WTC11 (cell line): ENCODE measurements around the gene ARFIP1. TPM values are rescaled to one million over a fixed set of nuclear protein-coding genes. Genes with fewer than 3 reads are reported as not detected.

Source experiments
- ATAC-seq: fragments of 200-7000 bp; cut with Tn5 transposase; 2 replicates; pipeline ENCODE4 v1.10.0; 2021; ENCODE audit warnings: mild to moderate bottlenecking, moderate library complexity
- CTCF ChIA-PET: fragments of 300-600 bp; sonication (Branson Sonifier 250); formaldehyde crosslinking; loops from one replicate; lab custom pipeline; 2021; ENCODE audit warnings: antibody characterized with exemption; lab: Charles Lee
- POLR2A ChIA-PET: fragments of 350-600 bp; sonication (Branson Sonifier 250); formaldehyde crosslinking; loops from one replicate; lab custom pipeline; 2021; ENCODE audit warnings: antibody characterized with exemption; lab: Charles Lee
- DNase-seq: peaks from one replicate; pipeline ENCODE4 v3.0.0; 2021; ENCODE audit warnings: low spot score
- H3K27ac Mint-ChIP-seq: 2 replicates; pipeline ENCODE4 v1.8.0; 2021; ENCODE audit warnings: mixed read lengths
- H3K27me3 Mint-ChIP-seq: 2 replicates; pipeline ENCODE4 v1.8.0; 2021; ENCODE audit warnings: low read depth, mild to moderate bottlenecking, moderate library complexity, mixed read lengths
- H3K36me3 Mint-ChIP-seq: 2 replicates; pipeline ENCODE4 v1.8.0; 2021; ENCODE audit warnings: mixed read lengths
- H3K4me1 Mint-ChIP-seq: 2 replicates; pipeline ENCODE4 v1.8.0; 2022; ENCODE audit warnings: mixed read lengths
- H3K4me3 Mint-ChIP-seq: 2 replicates; pipeline ENCODE4 v1.8.0; 2021; ENCODE audit warnings: mild to moderate bottlenecking, moderate library complexity, mixed read lengths
- H3K9me3 Mint-ChIP-seq: 2 replicates; pipeline ENCODE4 v1.8.0; 2021; ENCODE audit warnings: mixed read lengths
- AFF4 ChIP-seq: sonication (generic); formaldehyde crosslinking; IDR thresholded peaks from 2 replicates; pipeline ENCODE4 v1.8.1; 2023; ENCODE audit warnings: mild to moderate bottlenecking, missing genetic modification reagents, borderline replicate concordance
- E2F5 ChIP-seq: sonication (generic); formaldehyde crosslinking; IDR thresholded peaks from 2 replicates; pipeline ENCODE4 v1.8.1; 2022; ENCODE audit warnings: mild to moderate bottlenecking, moderate library complexity, missing genetic modification reagents
- ETV6 ChIP-seq: sonication (generic); formaldehyde crosslinking; IDR thresholded peaks from 2 replicates; pipeline ENCODE4 v1.8.1; 2022; ENCODE audit warnings: mild to moderate bottlenecking, missing genetic modification reagents
- FOXJ3 ChIP-seq: sonication (generic); formaldehyde crosslinking; IDR thresholded peaks from 2 replicates; pipeline ENCODE4 v1.9.0; 2021; ENCODE audit warnings: missing genetic modification reagents, mild to moderate bottlenecking, borderline replicate concordance
- FOXK1 ChIP-seq: sonication (generic); formaldehyde crosslinking; IDR thresholded peaks from 2 replicates; pipeline ENCODE4 v1.8.0; 2022; ENCODE audit warnings: mild to moderate bottlenecking, moderate library complexity, missing genetic modification reagents
- JUN ChIP-seq: sonication (generic); formaldehyde crosslinking; IDR thresholded peaks from 2 replicates; pipeline ENCODE4 v1.8.0; 2023; ENCODE audit warnings: mild to moderate bottlenecking, missing genetic modification reagents
- MAX ChIP-seq: sonication (generic); formaldehyde crosslinking; IDR thresholded peaks from 2 replicates; pipeline ENCODE4 v1.8.0; 2022; ENCODE audit warnings: mild to moderate bottlenecking, missing genetic modification reagents
- MYBL2 ChIP-seq: sonication (generic); formaldehyde crosslinking; IDR thresholded peaks from 2 replicates; pipeline ENCODE4 v1.8.1; 2023; ENCODE audit warnings: mild to moderate bottlenecking, moderate library complexity, missing genetic modification reagents
- NFATC4 ChIP-seq: fragments of 250-450 bp; sonication (Bioruptor Pico); IDR thresholded peaks from 2 replicates; pipeline ENCODE4 v1.9.0; 2021; ENCODE audit warnings: mild to moderate bottlenecking
- NFYB ChIP-seq: sonication (generic); formaldehyde crosslinking; conservative IDR thresholded peaks from 2 replicates; pipeline ENCODE4 v1.8.0; 2022; ENCODE audit warnings: low read depth, missing genetic modification reagents
- NR1H2 ChIP-seq: sonication (generic); formaldehyde crosslinking; IDR thresholded peaks from 2 replicates; pipeline ENCODE4 v1.9.0; 2021; ENCODE audit warnings: mild to moderate bottlenecking, moderate library complexity, missing genetic modification reagents
- PRDM15 ChIP-seq: sonication (generic); formaldehyde crosslinking; IDR thresholded peaks from 2 replicates; pipeline ENCODE4 v1.8.0; 2022; ENCODE audit warnings: missing genetic modification reagents
- SP1 ChIP-seq: sonication (generic); formaldehyde crosslinking; conservative IDR thresholded peaks from 2 replicates; pipeline ENCODE4 v1.8.1; 2022; ENCODE audit warnings: missing genetic modification reagents
- TEAD1 ChIP-seq: sonication (generic); formaldehyde crosslinking; IDR thresholded peaks from 2 replicates; pipeline ENCODE4 v1.8.0; 2022; ENCODE audit warnings: mild to moderate bottlenecking, missing genetic modification reagents
- TP53 ChIP-seq: sonication (generic); formaldehyde crosslinking; IDR thresholded peaks from 2 replicates; pipeline ENCODE4 v1.8.1; 2023; ENCODE audit warnings: mild to moderate bottlenecking, missing genetic modification reagents
- ZBTB21 ChIP-seq: sonication (generic); formaldehyde crosslinking; IDR thresholded peaks from 2 replicates; pipeline ENCODE4 v1.8.1; 2023; ENCODE audit warnings: mild to moderate bottlenecking, missing genetic modification reagents, borderline replicate concordance
- ZNF138 ChIP-seq: sonication (generic); formaldehyde crosslinking; conservative IDR thresholded peaks from 2 replicates; pipeline ENCODE4 v1.8.1; 2022; ENCODE audit warnings: mild to moderate bottlenecking, moderate library complexity, missing genetic modification reagents
- ZNF219 ChIP-seq: sonication (generic); formaldehyde crosslinking; IDR thresholded peaks from 2 replicates; pipeline ENCODE4 v1.8.0; 2023; ENCODE audit warnings: missing genetic modification reagents, mild to moderate bottlenecking, borderline replicate concordance
- ZNF263 ChIP-seq: sonication (generic); formaldehyde crosslinking; IDR thresholded peaks from 2 replicates; pipeline ENCODE4 v1.8.1; 2022; ENCODE audit warnings: low read depth, mild to moderate bottlenecking, moderate library complexity, missing genetic modification reagents
- ZNF281 ChIP-seq: sonication (generic); formaldehyde crosslinking; IDR thresholded peaks from 2 replicates; pipeline ENCODE4 v1.8.0; 2023; ENCODE audit warnings: mild to moderate bottlenecking, missing genetic modification reagents
- ZNF425 ChIP-seq: fragments of 250-450 bp; sonication (Bioruptor Pico); conservative IDR thresholded peaks from 2 replicates; pipeline ENCODE4 v1.9.0; 2021; ENCODE audit warnings: mild to moderate bottlenecking
- total RNA-seq: library from RNA; stranded (reverse); gene quantifications from 3 replicates; pipeline ENCODE4 v1.2.3, GENCODE V29; 2021

Gene ARFIP1
- total RNA-seq, 1 experiment from 2014 or later = 35.3 TPM

- TF ChIP-seq E2F5 = no peak
- TF ChIP-seq ZNF263 (CRISPR knock-in tag) = no peak
Observed at GRCh38 chr4:152925851-152926250, 146.1 kb downstream of the ARFIP1 start (continued).

- TF ChIP-seq TP53 (CRISPR knock-in tag) (no peak), PRDM15 (CRISPR knock-in tag) (no peak), NR1H2 (CRISPR knock-in tag) (no peak), SP1 (CRISPR knock-in tag) (no peak), FOXJ3 (CRISPR knock-in tag) (no peak), JUN (CRISPR knock-in tag) (no peak), FOXK1 (CRISPR knock-in tag) (no peak), TEAD1 (CRISPR knock-in tag) (no peak), ZNF219 (CRISPR knock-in tag) (no peak), NFYB (no peak), MAX (CRISPR knock-in tag) (no peak), ZBTB21 (CRISPR knock-in tag) (no peak), NFATC4 (no peak), ZNF281 (CRISPR knock-in tag) (no peak)
- TF ChIP-seq, all 79 proteins: peak for 0
- Mint-ChIP-seq H3K9me3 (peaks cover 6% of the 10 kb centered on the region), H3K36me3 (peaks cover 8% of the 10 kb centered on the region), H3K27me3 (peaks cover 19% of the 10 kb centered on the region), H3K4me3 (no peak overlapping the region), H3K27ac (0 out of 2 replicates have a peak overlapping the region, but pooled peaks have one; percentile 79), H3K4me1 (peaks cover 66% of the 10 kb centered on the region)
- DNase-seq = no peak
- ChIA-PET CTCF (interaction anchor here (1.9 kb wide), 1 partner anchor 9 kb away, joined by 10 read pairs; the partner anchor contains the start of gene FHDC1), POLR2A (interaction anchor here (1.1 kb wide), 1 partner anchor 9 kb away, joined by 4 read pairs; the partner anchor contains the start of gene FHDC1)
- peak; percentile 82 for ATAC-seq
Observed at GRCh38 chr4:152926959-152927358, 147.2 kb downstream of the ARFIP1 start.

- POLR2A ChIA-PET = no interaction called here
- TF ChIP-seq ZNF425 (CRISPR knock-in tag) = no peak
- TF ChIP-seq AFF4 = no peak
- TF ChIP-seq ZNF138 (CRISPR knock-in tag) = no peak
- TF ChIP-seq MYBL2 (CRISPR knock-in tag) = no peak
- no peak for TF ChIP-seq ETV6 (CRISPR knock-in tag)
Observed at GRCh38 chr4:152927737-152928136, 148.0 kb downstream of the ARFIP1 start.

More at GRCh38 chr4:152927737-152928136, 148.0 kb downstream of the ARFIP1 start:
- peak overlapping the region; percentile 18; the same call in 1 of the 2 replicates for H3K27ac Mint-ChIP-seq
- CTCF ChIA-PET = interaction anchor here (1.9 kb wide), 1 partner anchor 8 kb away, joined by 10 read pairs; the partner anchor contains the start of gene FHDC1
- peaks cover 19% of the 10 kb centered on the region for H3K27me3 Mint-ChIP-seq
- ATAC-seq = no peak
- peaks cover 5% of the 10 kb centered on the region for H3K9me3 Mint-ChIP-seq
- peaks cover 66% of the 10 kb centered on the region for H3K4me1 Mint-ChIP-seq
- no peak for DNase-seq
- H3K4me3 Mint-ChIP-seq = no peak overlapping the region
- H3K36me3 Mint-ChIP-seq = peaks cover 7% of the 10 kb centered on the region
